C1 segment of cervical spinal cord (tissue), 14 donors: ENCODE measurements around the gene HOXB2.
"Not testable (repeated sequence)": the region's sequence is repeated elsewhere in the genome, so short reads cannot be mapped to it uniquely, and the experiment has no call there.

ENCODE experiments used
- DNase-seq, 14 donors: peaks; one replicate each; lab custom pipeline; 2025; lab: John Stamatoyannopoulos, UW

Gene HOXB2

GRCh38 chr17:48515925-48516900 lies 28.7 kb downstream of the HOXB2 start:
- no peak for DNase-seq

GRCh38 chr17:48514477-48514876 lies 30.4 kb downstream of the HOXB2 start:
- no peak for DNase-seq

GRCh38 chr17:48513666-48514455 lies 31.0 kb downstream of the HOXB2 start:
- DNase-seq, result no peak

- no peak for DNase-seq
These were observed 31.8 kb downstream of the HOXB2 start for GRCh38 chr17:48513097-48513496.

GRCh38 chr17:48510761-48511604 lies 33.9 kb downstream of the HOXB2 start:
- DNase-seq, result no peak

- DNase-seq, result no peak
These were observed 34.5 kb downstream of the HOXB2 start for GRCh38 chr17:48510381-48510760.

- not testable (repeated sequence) for DNase-seq
These were observed 35.2 kb downstream of the HOXB2 start for GRCh38 chr17:48509708-48510107.

GRCh38 chr17:48506246-48506645 lies 38.7 kb downstream of the HOXB2 start:
- no peak for DNase-seq

- no peak for DNase-seq
These were observed 39.1 kb downstream of the HOXB2 start for GRCh38 chr17:48505788-48506187.

GRCh38 chr17:48504953-48505352 lies 40.0 kb downstream of the HOXB2 start:
- no peak for DNase-seq

GRCh38 chr17:48503747-48504146 lies 41.2 kb downstream of the HOXB2 start:
- no peak for DNase-seq

- DNase-seq, result no peak
These were observed 42.0 kb downstream of the HOXB2 start for GRCh38 chr17:48502901-48503300.

GRCh38 chr17:48502312-48502711 lies 42.6 kb downstream of the HOXB2 start:
- no peak for DNase-seq

- no peak for DNase-seq
These were observed 44.2 kb downstream of the HOXB2 start for GRCh38 chr17:48500435-48501426.

- DNase-seq, result no peak
These were observed 45.0 kb downstream of the HOXB2 start for GRCh38 chr17:48499735-48500434.

GRCh38 chr17:48499248-48499647 lies 45.7 kb downstream of the HOXB2 start:
- no peak for DNase-seq

GRCh38 chr17:48498164-48498850 lies 46.6 kb downstream of the HOXB2 start:
- no peak for DNase-seq

GRCh38 chr17:48497103-48497502 lies 47.8 kb downstream of the HOXB2 start:
- no peak for DNase-seq

GRCh38 chr17:48494335-48494734 lies 50.6 kb downstream of the HOXB2 start:
- DNase-seq, result no peak
